B cell (primary cell): ENCODE data around the gene SEC14L5. TPM values are rescaled to one million over a fixed set of nuclear protein-coding genes. Genes with fewer than 3 reads are reported as not detected.

Experiments used
- ATAC-seq: fragments of 200-7000 bp; cut with Tn5 transposase; one replicate; pipeline ENCODE4 v1.10.0; 2021; ENCODE audit warnings: low read depth, mild to moderate bottlenecking, moderate number of reproducible peaks, moderate library complexity
- CTCF ChIA-PET: fragments of 350-600 bp; sonication (Branson Sonifier 250); formaldehyde crosslinking; loops from one replicate; lab custom pipeline; 2021; ENCODE audit warnings: antibody characterized with exemption, inconsistent platforms; lab: Charles Lee
- POLR2A ChIA-PET: fragments of 350-600 bp; sonication (Branson Sonifier 250); formaldehyde crosslinking; loops from one replicate; lab custom pipeline; 2021; ENCODE audit warnings: antibody characterized with exemption; lab: Charles Lee
- DNase-seq: peaks from one replicate; pipeline ENCODE4 v3.0.0; 2013
- H2AFZ ChIP-seq: 2 replicates; pipeline ENCODE4 v1.6.1; 2012; ENCODE audit warnings: mild to moderate bottlenecking, low read depth, low read length; ENCODE audit not compliant: insufficient read depth, poor library complexity, severe bottlenecking
- H3K27ac ChIP-seq, 2 donors: 1 replicate in 1 of 2; 2 replicates in 1 of 2; pipeline ENCODE4 v1.5.1; 2012 to 2013; ENCODE audit warnings: low read length in 2 of 2, mild to moderate bottlenecking in 2 of 2, moderate library complexity in 1 of 2
- H3K27me3 ChIP-seq, 4 experiments: fragments of 200-600 bp in 1 of 4; sonication (generic) in 1 of 4; replicated peaks in 1 of 4; 1 replicate in 2 of 4; 2 replicates in 2 of 4; pipeline versions ENCODE4 v1.6.1 to v1.7.0; 2013 to 2016; ENCODE audit warnings: low read length in 3 of 4, mild to moderate bottlenecking in 2 of 4, mixed read lengths in 1 of 4, moderate library complexity in 1 of 4; ENCODE audit not compliant: insufficient read depth in 4 of 4, control insufficient read depth in 3 of 4; ENCODE audit errors: control extremely low read depth in 1 of 4
- H3K36me3 ChIP-seq, 2 experiments: replicated peaks in 1 of 2; 1 replicate in 1 of 2; 2 replicates in 1 of 2; pipeline versions ENCODE4 v1.6.1 to v1.7.1; 2013; ENCODE audit warnings: low read length in 1 of 2; ENCODE audit not compliant: insufficient read depth in 2 of 2, control insufficient read depth in 1 of 2; ENCODE audit errors: control extremely low read depth in 1 of 2, extremely low read depth in 1 of 2
- H3K4me1 ChIP-seq, 2 donors: fragments of 200-600 bp in 1 of 2; sonication (generic) in 1 of 2; 1 replicate in 1 of 2; 2 replicates in 1 of 2; pipeline versions ENCODE4 v1.5.1 to v1.6.1; 2013 to 2017; ENCODE audit warnings: low read length in 2 of 2; ENCODE audit not compliant: control insufficient read depth in 2 of 2, insufficient read depth in 2 of 2
- H3K4me2 ChIP-seq: replicated peaks from 2 replicates; pipeline ENCODE3; 2012; ENCODE audit warnings: mild to moderate bottlenecking, low read depth, low read length; ENCODE audit not compliant: poor library complexity, severe bottlenecking
- H3K4me3 ChIP-seq, 5 experiments: fragments of 200-600 bp in 1 of 5; sonication (generic) in 1 of 5; 1 replicate in 3 of 5; 2 replicates in 2 of 5; pipeline versions ENCODE4 v1.5.1 to v1.7.0; 2011 to 2016; ENCODE audit warnings: low read length in 4 of 5, mild to moderate bottlenecking in 4 of 5, low read depth in 2 of 5, control low read depth in 1 of 5, moderate library complexity in 1 of 5; ENCODE audit not compliant: insufficient read depth in 1 of 5; ENCODE audit errors: control extremely low read depth in 1 of 5, extremely low read depth in 1 of 5
- H3K79me2 ChIP-seq: fragments of 200-600 bp; sonication (generic); one replicate; pipeline ENCODE4 v1.6.0; 2016; ENCODE audit warnings: low read length; ENCODE audit not compliant: control insufficient read depth, insufficient read depth
- H3K9ac ChIP-seq: fragments of 200-600 bp; sonication (generic); 2 replicates; pipeline ENCODE4 v1.6.1; 2017; ENCODE audit warnings: mild to moderate bottlenecking, low read length, moderate library complexity
- H3K9me3 ChIP-seq, 3 donors: one replicate each; pipeline versions ENCODE4 v1.6.1 to v1.7.1; 2013; ENCODE audit warnings: low read length in 2 of 3; ENCODE audit not compliant: control insufficient read depth in 2 of 3, insufficient read depth in 1 of 3; ENCODE audit errors: control extremely low read depth in 1 of 3
- H4K20me1 ChIP-seq: 2 replicates; pipeline ENCODE4 v1.6.0; 2012; ENCODE audit warnings: mild to moderate bottlenecking, low read length; ENCODE audit not compliant: insufficient read depth, control insufficient read depth, poor library complexity, severe bottlenecking
- H3K27ac Mint-ChIP-seq: one replicate; pipeline ENCODE4 v1.8.0; 2021; ENCODE audit warnings: mixed read lengths
- H3K27me3 Mint-ChIP-seq: one replicate; pipeline ENCODE4 v1.8.0; 2021; ENCODE audit warnings: mixed read lengths
- H3K4me1 Mint-ChIP-seq: one replicate; pipeline ENCODE4 v1.8.0; 2021; ENCODE audit warnings: mixed read lengths
- H3K4me3 Mint-ChIP-seq: one replicate; pipeline ENCODE4 v1.8.0; 2021; ENCODE audit warnings: mixed read lengths
- H3K9me3 Mint-ChIP-seq: one replicate; pipeline ENCODE4 v1.8.0; 2022; ENCODE audit warnings: mixed read lengths; ENCODE audit not compliant: insufficient read depth
- EZH2 ChIP-seq: IDR thresholded peaks from 2 replicates; pipeline ENCODE4 v1.6.1; 2012; ENCODE audit warnings: borderline replicate concordance, low read depth, mild to moderate bottlenecking, moderate library complexity, low read length; ENCODE audit not compliant: insufficient read depth, poor library complexity, severe bottlenecking
- WGBS: methylation state at CpG from one replicate; pipeline ENCODE4 v1.1.5; 2013; ENCODE audit warnings: missing lambda C conversion rate; ENCODE audit not compliant: insufficient coverage; 5-methylcytosine and 5-hydroxymethylcytosine counted together
- intact Hi-C: fragments of 100-400 bp; cut with micrococcal nuclease; formaldehyde crosslinking; loops from one replicate; pipeline ENCODE4 v1.10.0; 2022
- polyA plus RNA-seq: library from polyadenylated mRNA; depleted of rRNA; stranded (reverse); fragments of >200 nt; gene quantifications from 2 replicates; pipeline ENCODE4 v1.2.3, GENCODE V29; 2012
- total RNA-seq, 2 donors: library from RNA; stranded (reverse); fragments of 120-200 nt in 1 of 2; gene quantifications; 1 replicate in 1 of 2; 2 replicates in 1 of 2; pipeline versions ENCODE4 v1.2.3 to v1.2.4, GENCODE V29; 2013 to 2022
- TF ChIP-seq, protein P1 (sequence below): fragments of 200-600 bp; IDR thresholded peaks from one replicate; pipeline ENCODE4 v1.8.0; 2022; ENCODE audit warnings: antibody characterized with exemption, mild to moderate bottlenecking

Gene SEC14L5
- total and polyA plus RNA-seq, 2 donors (not counting 1 experiment from before 2014, with no cell fraction given): not detected

DNA sequence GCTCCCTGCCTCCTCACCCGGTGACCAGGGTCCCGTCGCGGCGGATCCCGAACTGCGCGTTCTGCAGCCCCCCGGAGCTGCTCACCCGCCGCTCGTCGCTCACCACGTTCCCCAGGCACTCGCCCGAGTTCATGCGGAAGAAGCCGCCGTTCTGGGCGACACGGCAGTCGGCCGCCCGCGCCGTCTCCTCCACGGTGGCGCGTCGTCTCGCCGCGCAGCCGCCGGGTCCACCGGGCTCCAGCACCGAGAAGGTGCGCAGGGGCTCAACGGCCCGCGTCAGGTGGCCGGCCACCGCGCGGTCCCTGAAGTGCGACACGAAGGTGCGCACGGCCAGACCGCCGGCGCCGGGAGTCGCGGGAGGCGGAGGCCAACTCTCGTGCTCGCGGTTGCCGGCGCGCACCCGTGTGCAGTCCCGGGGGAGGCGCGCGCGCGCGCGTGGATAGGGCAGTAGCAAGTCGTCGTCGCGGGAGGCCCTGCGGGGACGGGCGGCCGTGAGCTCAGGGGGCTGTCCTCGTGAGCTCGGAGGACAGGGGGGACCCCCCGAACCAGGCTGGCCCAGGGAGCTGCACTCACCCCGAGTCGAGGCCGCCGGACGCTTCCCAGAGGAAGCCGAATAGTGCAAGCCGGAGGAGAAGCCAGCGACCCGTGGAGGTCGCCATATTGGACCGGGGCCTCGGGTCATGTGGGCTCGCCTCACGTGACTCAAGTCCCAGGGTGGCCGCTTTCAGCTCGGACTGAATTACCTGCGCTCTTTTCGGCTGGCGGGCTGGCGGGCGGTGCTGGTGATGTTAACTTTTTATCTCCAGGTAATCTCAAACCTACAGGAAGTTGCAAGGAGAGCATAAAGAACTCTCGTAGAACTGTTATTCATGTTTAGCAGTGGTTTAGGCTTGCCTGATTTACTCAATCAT lies 75.4 kb downstream of the SEC14L5 start, which contains the start of gene NAGPA:
Gene NAGPA (minus strand): TSS at position 680 of the 911 bp plus-strand sequence. CDS start 21 bp downstream, at position 659.
- Histone ChIP-seq H3K27me3 (no peaks in the 10 kb centered on the region), H3K9ac (peak within 1 kb of the TSS; percentile 73), H3K9me3 (no peaks in the 10 kb centered on the region), H2AFZ (peak within 1 kb of the TSS; percentile 93), H3K36me3 (peaks cover 0 to 16% of the 10 kb centered on the region in 2 experiments), H4K20me1 (no peaks in the 10 kb centered on the region), H3K4me2 (peak within 1 kb of the TSS; percentile 93), H3K27ac (peak within 1 kb of the TSS; percentile 73 to 79), H3K4me1 (peaks cover 14 to 17% of the 10 kb centered on the region in 2 donors), H3K79me2 (peaks cover 16% of the 10 kb centered on the region), H3K4me3 (peak within 1 kb of the TSS; percentile 66 to 82 (median 75))
- CTCF ChIA-PET: interaction anchor here (1.0 to 1.5 kb wide), 3 partner anchors 9 to 57 kb away, joined by 3 to 4 read pairs (median 4); no protein-coding TSS in a partner anchor
- Mint-ChIP-seq H3K27me3 (no peaks in the 10 kb centered on the region), H3K27ac (peak within 1 kb of the TSS; percentile 95), H3K4me3 (peak within 1 kb of the TSS; percentile 93), H3K4me1 (peaks cover 20% of the 10 kb centered on the region), H3K9me3 (no peaks in the 10 kb centered on the region)
- peak; percentile 85 for ATAC-seq
- peak; percentile 91 for DNase-seq
- TF ChIP-seq EZH2: no peak
- TF ChIP-seq, protein P1, sequence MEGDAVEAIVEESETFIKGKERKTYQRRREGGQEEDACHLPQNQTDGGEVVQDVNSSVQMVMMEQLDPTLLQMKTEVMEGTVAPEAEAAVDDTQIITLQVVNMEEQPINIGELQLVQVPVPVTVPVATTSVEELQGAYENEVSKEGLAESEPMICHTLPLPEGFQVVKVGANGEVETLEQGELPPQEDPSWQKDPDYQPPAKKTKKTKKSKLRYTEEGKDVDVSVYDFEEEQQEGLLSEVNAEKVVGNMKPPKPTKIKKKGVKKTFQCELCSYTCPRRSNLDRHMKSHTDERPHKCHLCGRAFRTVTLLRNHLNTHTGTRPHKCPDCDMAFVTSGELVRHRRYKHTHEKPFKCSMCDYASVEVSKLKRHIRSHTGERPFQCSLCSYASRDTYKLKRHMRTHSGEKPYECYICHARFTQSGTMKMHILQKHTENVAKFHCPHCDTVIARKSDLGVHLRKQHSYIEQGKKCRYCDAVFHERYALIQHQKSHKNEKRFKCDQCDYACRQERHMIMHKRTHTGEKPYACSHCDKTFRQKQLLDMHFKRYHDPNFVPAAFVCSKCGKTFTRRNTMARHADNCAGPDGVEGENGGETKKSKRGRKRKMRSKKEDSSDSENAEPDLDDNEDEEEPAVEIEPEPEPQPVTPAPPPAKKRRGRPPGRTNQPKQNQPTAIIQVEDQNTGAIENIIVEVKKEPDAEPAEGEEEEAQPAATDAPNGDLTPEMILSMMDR: no peak
- POLR2A ChIA-PET: interaction anchor here (0.6 to 1.5 kb wide), 3 partner anchors 39 to 299 kb away, joined by 3 to 4 read pairs (median 3); partner anchors contain the start of gene DNAAF8
- WGBS: under 1% methylated on average over 101 of the region's 104 CpGs
- intact Hi-C loops: loop anchor here (1.0 to 2.0 kb wide), 3 partner anchors 38 to 231 kb away; partner anchors contain the start of genes ALG1, GLYR1, ROGDI and UBN1
